HG03521 (cell line): ENCODE results near the gene GMDS.
A peak's percentile ranks its signal among the peaks of the same experiment; 100 is the strongest.

Experiments used
- ATAC-seq: cut with Tn5 transposase; IDR thresholded peaks from one replicate; pipeline ENCODE4 v1.9.1; 2021; ENCODE audit warnings: mild to moderate bottlenecking, moderate library complexity; ENCODE audit not compliant: unreplicated experiment

GMDS gene

DNA sequence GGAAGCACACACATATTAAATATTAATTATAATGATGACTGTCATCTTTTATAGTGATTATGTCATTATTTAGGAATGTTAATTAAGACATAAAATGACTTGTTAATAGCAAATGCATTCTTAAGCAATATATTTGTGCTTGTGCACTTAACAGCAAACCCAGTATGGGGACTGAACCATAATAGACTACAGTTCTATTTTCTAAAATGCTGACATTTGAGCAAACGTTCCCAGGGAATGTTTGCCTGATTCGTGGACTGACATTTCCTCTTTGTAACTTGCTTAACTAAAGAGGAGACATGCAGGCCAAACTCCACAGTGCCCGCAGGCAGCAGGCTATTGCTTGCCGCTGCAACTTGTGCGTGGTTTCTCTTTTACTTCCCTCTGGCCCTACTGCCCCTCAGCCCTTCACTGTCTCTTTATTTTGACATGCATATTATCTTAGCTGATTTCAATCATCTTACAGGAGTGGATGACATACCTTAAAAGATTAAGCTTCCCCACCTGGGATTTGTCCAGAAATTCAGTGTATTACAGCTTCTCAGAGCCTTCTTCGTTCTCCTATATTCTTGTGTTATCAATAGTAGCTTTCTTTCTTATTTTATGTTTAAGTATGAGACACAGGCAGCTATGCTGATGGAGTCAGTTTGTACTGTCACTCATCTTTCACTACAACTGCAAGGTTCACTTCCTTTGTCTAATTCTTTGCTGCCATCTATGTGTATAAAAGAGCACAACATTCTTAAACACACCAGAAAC, 141.5 kb downstream of the GMDS start:
- ATAC-seq: no peak

DNA sequence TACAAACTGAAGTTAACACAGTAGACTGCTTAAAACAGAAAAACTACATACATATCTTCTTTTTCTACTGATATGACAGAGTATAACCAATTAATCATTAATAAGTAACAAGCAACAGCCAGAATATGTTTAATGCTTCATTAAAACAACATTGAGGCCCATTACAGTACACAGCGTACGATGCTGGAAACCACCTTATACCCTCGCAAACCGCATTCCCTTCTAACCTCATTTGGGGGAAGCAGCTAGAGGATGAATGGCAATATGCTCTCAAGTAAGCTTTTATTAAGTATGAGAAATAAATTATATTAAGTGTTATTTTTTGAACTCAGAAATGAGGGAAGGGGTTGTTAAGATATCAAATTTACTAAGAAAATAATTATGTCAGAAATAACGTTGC, 142.4 kb downstream of the GMDS start:
- ATAC-seq: no peak

DNA sequence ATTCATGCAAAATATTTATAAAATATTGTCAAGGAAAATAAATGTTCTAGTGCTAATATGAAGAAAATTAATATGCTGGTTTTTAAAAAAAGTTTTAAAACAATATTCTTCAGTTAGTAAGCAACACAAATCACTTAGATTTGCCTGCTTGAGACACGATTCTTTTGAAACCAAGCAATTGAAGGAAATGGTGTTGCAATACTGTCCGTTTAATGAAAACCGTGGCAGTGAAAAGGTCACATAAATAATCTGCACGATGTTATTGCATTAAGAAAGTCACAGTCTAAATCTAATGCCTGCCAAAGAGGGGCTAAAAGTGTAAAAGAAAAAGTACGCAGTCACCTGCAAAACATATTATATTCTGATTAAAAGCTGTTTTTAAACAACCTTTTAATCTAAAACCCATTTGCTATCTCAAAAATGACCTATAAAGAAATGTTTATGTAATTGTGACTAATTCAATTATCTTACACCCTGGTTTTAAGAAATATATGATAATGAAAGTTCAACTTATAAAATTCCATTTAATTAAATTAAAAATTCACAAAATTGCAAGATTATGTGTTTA, 143.0 kb downstream of the GMDS start:
- ATAC-seq: no peak

DNA sequence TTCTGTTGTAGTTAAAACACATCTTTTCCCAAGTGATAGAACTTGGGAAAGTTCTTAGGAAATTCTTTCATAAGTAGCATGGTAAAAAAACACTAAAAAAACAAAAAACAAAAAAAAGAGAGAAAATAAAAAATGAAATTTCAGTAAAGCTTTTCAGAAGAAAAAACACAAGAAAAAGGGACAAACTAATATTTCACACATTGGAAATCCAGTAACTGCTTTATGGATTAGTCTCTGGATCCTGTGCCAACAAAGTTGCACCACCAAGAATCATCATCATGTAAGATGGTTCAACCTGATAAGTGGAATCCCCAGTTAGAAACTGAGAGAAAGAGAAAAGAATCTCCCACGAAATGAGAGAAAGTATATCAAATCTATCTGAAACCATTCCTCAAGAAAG, 144.2 kb downstream of the GMDS start:
- no peak for ATAC-seq

DNA sequence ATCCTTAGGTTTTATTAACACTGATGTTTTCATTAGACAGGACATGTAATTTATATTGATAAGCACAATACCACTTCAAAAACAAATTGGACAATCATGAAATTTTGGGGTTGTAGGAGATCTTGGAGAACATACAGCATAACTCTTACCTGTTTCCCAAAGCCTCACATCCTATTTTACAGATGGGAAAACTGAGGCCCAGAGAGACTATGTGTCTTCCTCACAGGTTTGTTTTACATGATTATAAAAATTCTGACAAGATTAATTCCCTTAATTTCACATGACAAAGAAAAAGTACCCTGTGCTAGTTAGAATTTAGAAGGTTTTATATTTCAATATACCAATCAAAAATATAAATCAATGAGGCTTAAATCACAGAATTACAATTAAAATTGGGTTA, 145.5 kb downstream of the GMDS start:
- ATAC-seq: no peak

DNA sequence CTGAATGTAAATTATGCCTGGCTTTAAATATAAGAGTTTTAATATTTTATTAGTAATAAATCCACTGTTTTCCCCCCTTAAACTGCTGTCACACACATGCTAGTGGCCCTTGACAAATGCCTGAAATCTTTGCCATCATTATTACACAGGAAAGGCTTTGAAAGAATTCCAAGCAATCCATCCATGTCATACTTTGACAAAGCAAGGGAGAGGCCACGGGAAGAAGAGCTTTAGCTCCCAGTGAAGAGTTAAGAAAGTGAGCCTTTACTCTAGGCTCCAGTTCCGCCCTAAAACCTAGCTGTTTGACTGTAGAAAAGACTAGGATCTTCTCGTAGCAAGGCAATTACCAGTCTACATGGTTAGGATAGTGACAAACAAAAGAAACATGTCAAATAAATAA, 147.9 kb downstream of the GMDS start:
- no peak for ATAC-seq

DNA sequence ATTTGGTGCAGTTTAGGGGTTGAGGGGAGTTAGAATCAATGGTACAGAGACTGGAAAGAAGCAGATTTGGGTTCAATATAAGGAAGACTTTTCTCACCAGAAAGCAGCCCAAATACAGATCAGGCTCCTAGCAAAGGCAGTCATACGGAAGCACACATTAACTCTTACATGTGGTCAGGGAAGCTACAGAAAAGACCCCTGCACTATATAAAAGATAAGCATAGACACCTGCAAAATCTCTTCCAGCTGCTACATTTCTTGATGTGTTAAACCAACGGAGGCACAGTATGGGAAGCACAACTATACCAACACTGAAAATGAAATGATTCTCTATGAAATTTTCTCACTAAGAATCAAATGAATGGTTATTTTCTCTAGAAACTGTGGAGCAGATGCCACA, 150.8 kb downstream of the GMDS start:
- ATAC-seq: no peak

DNA sequence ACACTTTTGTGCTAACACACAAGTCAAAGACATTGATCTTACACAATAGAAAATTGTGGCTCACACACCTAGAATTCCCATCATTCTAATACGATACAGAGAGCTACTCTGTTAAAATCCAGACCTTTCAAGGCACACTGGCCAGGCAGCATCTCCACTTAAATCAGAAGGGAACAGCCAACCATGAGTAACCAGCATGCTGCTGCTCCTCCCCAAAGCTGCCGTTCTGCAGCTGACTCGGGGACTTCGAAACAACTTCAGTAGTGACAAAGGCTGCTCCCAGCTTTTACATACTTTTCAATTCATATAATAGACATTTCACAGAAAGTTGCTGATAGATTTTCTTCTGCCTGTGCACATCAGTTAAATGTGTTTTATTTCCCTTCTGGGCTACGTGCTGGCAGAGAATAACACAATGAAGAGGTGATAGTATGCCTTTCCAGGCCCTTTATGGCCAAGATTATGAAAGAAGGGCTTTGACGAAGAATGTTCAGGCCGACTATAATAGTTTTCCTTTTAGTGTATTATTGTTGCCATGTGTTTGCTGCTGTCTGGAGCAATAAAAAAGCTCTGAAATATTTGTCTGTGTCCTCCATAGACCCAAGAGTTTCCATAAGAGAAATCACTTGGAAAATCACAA, 159.0 kb downstream of the GMDS start:
- ATAC-seq: no peak

DNA sequence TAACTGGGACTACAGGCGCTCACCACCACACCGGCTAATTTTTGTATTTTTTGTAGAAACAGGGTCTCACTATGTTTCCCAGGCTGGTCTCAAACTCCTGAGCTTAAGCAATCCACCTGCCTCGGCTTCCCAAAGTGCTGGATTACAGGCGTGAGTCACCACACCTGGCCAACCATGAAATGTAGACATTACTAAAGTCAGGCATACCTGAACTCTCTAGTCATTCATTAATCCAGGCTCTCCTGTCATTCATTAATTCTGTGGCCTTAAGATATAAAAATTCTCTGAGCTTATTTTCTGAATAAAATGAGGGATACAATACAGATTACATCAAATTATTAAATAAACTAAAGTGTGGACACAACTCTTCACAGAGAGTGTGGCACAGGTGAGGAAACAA, 159.7 kb downstream of the GMDS start:
- ATAC-seq: no peak

DNA sequence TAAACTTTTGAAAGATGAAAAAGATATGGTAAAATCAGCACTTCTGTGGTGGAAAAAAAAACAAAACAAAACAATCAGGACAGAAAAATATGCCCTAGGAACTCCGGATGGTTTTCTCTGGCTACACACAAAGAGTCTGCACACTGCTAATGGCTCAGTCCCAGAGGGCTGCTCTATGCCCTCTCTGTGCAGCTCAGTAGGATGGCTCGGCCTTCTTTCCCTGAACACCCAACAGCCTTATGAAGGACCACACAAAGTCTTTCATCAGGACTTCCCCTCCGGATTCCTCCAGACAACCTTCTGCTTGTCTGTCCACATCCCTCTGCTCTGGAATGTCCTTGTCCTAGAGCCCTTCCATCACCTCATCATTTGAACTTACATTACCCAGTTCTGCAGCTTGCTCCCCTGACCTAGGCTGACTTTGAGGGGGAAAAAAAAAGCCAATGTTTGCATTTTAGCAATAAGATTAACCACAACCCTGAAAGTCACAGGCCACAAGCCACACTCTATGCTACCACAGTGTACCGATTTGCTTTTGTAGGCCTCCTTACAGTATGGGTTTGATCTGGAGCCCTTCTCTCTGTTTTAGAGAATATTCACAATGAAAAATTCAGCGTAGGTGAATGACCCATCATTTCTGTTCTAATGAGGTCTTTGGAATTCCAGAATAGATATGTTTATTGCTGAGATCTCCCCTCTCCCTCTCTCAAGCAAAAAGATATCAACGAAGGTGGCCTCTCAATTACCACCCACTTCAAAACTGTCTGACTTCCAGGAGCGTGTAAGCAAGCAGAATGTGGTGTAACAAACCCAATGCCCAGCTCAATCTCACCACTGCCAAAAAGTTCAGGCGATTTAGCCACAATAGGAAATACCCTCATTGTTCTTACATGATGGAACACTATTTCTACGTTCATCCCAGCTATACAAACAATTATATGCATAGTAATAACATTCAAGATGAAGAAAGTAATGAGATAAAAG, 164.0 kb downstream of the GMDS start:
- peak; percentile 90 for ATAC-seq

DNA sequence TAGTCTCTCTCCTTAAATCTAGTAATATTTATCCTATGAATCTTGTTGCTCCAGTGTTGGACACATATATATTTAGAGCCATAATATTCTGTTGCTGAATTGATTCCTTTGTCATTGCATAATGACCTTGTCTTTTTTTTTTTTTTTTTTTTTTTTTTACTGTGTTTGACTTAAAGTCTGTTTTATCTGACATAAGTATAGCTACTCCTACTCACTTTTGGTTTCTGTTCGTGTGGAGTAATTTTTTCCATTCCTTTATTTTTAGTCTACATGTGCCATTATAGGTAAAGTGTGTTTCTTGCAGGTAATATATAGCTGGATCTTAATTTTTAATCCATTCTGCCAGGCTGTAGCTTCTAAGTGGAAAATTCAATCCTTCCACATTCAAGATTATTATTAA, 166.5 kb downstream of the GMDS start:
- no peak for ATAC-seq

DNA sequence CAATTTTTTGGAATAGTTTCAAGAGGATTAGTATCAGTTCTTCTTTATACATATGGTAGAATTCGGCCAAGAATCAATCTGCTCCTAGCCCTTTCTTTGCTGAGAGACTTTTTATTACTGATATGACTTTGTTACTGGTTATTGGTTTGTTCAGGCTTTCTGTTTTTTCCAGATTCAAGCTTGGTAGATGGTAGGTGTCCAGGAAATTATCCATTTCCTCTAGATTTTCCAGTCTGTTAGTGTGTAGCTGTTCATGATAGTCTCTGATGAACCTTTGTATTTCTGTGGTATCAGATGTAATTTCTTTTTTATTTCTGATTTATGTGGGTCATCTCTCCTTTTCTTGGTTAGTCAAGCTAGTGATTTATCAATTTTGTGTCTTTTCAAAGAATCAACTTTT, 167.6 kb downstream of the GMDS start:
- ATAC-seq: no peak

DNA sequence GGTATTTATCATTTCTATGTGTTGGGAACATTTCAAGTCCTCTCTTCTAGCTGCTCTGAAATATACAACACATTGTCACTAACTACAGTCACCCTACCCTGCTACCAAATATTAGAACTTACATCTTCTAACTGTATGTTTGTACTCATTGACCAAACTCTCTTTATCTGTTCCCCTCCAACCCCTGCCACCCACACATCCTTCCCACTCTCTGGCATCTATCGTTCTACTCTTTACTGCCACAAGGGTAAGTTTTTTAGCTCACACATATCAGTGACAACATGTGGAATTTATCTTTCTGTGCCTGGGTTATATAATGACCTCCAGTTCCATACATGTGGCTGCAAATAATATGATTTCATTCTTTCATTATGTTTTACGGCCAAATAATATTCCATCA, 171.9 kb downstream of the GMDS start:
- ATAC-seq: no peak

DNA sequence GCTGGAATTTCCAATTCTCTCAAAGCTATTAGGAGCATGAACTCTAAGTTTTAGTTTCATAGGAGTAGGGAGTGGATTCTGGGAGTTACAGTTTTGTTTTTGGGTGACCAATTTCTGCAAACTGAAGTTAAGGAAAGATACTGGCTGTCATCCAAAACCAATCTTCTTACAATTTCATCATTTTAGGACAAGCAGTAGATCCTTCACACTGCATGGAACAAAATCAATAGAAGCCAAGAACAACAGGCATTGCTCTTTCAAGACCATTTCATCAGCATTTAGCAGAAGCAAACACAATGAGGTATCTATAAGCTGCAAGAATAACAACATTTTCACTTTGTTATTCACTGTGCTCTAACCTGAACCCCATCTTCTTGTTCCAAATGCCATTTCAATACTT, 173.0 kb downstream of the GMDS start:
- ATAC-seq: no peak

DNA sequence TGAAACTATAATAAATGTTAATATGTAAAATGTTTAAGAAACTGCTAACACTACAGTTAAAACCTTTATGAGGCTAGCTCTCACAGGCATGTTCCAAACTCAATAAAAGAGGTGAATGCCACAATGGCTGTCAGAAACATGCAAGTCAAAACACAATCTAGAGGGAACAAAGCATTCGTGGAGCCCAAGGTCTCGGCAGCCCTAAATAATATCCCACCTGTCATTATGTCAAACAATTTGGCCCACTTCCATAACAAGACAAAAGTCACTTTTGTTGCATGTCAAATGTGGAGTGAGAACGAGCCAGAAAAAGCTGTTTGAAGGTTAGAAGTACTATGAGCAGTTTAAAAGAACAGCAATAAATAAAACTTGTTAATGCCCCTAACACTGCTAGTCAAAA, 181.9 kb downstream of the GMDS start:
- ATAC-seq: no peak

DNA sequence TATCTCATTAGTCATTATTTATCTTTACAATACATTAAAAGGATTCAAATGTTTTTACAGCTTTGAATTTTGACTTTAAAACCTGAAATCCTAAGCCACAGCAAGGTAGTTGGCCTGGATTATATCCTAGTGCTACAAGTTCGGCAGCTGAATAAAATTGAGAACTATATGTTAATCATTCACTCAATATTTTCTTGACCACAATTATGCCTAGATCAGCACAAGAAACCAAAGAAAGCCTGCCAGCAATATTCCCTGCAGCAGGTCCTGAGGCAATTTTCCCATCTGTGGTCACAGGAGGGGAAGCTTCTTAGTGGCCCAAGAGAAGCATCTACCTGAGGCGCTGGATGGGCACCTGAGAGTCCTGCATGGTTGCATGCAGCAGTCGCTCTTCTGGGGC, 183.5 kb downstream of the GMDS start:
- no peak for ATAC-seq

DNA sequence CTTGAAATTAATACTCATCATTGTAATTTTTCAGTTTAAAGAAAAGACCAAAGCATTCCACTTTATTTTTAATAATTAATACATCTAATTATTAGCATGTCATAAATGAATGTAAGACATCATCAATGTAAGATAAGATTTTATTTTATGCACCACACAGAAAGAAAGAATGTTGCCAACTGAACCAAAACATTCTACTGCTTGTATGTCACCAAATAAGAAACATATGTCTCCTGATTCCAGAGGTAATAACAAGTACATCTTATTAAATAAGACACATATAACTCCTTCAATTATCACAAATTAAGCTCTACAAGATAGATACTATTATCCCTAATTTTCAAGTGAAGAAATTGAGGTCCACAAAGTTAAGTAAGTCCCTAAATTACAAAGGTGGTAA, 189.5 kb downstream of the GMDS start:
- ATAC-seq: no peak

DNA sequence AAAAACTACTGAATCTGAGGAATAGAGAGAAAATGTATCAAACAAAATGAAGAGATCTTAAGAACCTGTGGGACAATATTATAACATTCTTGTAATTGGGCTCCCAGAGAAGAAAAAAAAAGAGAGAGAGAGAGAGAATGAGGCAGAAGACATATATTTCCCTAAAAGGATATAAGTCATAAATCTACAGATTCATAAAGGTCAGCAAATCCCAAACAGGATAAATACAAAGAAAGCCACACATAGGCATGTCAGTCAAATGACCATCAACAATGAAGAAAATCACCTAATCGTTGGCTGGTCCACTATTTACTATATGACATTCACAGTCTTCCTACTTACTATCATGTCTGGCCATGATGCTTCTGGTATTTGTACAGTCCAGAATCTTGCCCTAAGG, 190.3 kb downstream of the GMDS start:
- ATAC-seq: no peak

DNA sequence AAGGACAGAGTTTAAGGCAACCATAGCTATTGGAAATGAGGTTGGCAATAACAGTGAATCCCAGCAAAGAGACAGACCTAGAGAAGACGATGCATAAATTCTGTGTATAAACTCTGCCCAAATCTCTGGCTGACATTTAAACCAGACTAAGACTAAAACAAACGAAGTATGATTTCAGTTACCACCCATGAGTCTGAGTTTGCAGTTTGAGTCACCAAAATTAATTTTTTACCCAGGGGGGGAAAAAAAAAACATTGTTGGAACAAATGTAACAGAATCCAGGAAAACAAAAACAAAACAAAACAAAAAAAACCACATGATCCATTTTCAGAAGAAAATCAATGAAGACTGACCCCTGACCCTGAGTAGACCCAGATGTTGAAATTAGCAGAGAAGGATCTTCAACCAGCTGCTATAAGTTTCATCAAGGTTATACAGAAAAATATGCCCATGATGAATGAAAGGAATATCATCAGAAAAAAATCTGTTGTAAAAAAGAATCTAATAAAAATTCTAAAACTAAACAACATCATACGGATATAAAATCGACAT, 190.8 kb downstream of the GMDS start:
- ATAC-seq: no peak

DNA sequence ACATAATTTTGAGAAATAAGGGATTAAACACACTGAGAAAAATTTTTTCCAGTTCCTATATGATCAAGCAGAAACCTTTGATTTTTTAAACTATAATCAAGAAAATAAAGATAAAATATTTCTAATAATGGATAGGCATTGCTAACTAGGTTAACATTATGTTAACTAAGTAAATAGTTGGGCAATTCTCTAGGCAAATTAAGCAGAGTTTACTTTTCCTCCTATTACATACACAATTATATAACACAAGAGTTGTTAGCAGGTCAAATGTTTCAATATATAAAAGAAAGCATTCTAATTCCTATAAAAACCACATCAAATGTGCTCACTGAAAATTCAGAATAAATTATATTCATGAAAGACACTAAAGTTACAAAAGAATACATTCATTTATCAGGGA, 191.7 kb downstream of the GMDS start:
- ATAC-seq: no peak

DNA sequence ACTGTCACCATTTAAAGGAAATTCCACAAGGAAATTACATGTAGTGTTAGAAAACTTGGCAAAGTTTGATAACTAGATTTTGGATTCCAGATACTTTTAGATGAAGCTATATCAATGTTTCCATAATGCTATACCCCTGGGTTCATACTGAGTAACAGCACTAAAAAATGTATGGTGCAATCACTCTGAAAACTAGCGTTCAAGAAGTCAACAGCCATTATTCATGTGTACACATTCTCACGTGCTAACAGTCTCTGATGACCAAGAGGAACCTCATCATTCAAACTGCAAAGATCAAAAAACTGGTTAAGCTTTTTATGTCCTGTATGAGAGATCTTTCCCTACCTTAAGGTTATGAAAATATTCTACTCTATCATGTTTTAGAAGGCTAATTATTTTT, 197.6 kb downstream of the GMDS start:
- no peak for ATAC-seq
